K562 (cell line): ENCODE data around the gene SVEP1. TPM values are rescaled to one million over a fixed set of nuclear protein-coding genes. Genes with fewer than 3 reads are reported as not detected.
A peak's percentile ranks its signal among the peaks of the same experiment; 100 is the strongest.

ENCODE experiments used
- CBX1 ChIP-seq: sonication (generic); IDR thresholded peaks from 2 replicates; pipeline ENCODE4 v1.6.1; 2016; ENCODE audit warnings: antibody characterized with exemption, low read depth, mild to moderate bottlenecking
- COPS2 ChIP-seq: fragments of 450-650 bp; conservative IDR thresholded peaks from 2 replicates; pipeline ENCODE4 v1.6.1; 2016; ENCODE audit warnings: mild to moderate bottlenecking, moderate library complexity
- DMBX1 ChIP-seq: fragments of 250-450 bp; sonication (Bioruptor Pico); IDR thresholded peaks from 2 replicates; pipeline ENCODE4 v1.8.0; 2022; ENCODE audit warnings: inconsistent platforms, mild to moderate bottlenecking, moderate library complexity, borderline replicate concordance
- EP400 ChIP-seq: fragments of 450-650 bp; IDR thresholded peaks from 2 replicates; pipeline ENCODE4 v1.6.1; 2017; ENCODE audit warnings: antibody characterized with exemption, mild to moderate bottlenecking, moderate library complexity
- ETV1 ChIP-seq: fragments of 450-650 bp; conservative IDR thresholded peaks from 2 replicates; pipeline ENCODE4 v1.6.1; 2016; ENCODE audit warnings: missing genetic modification characterization, control low read depth, low read depth, missing compliant biosample characterization
- GABPA ChIP-seq: fragments of 200-800 bp; sonication (Bioruptor generic); conservative IDR thresholded peaks from 2 replicates; pipeline ENCODE4 v1.6.1; 2016; ENCODE audit warnings: low read depth, missing genetic modification characterization, missing compliant biosample characterization
- KLF1 ChIP-seq: fragments of 450-650 bp; IDR thresholded peaks from 2 replicates; pipeline ENCODE4 v1.6.1; 2016; ENCODE audit warnings: missing genetic modification characterization, missing compliant biosample characterization
- LARP7 ChIP-seq: fragments of 450-650 bp; IDR thresholded peaks from 2 replicates; pipeline ENCODE4 v1.6.1; 2016
- NCOA2 ChIP-seq, 2 experiments: fragments of 450-650 bp; IDR thresholded peaks; 2 replicates each; pipeline ENCODE4 v1.6.1; 2018; ENCODE audit warnings: mild to moderate bottlenecking in 2 of 2, moderate library complexity in 1 of 2; ENCODE audit not compliant: partially characterized antibody in 2 of 2
- NELFE ChIP-seq: IDR thresholded peaks from 2 replicates; pipeline ENCODE4 v1.6.1; 2011; ENCODE audit warnings: mild to moderate bottlenecking; ENCODE audit not compliant: insufficient read depth, insufficient read length
- NR2C2 ChIP-seq, 2 experiments: fragments of 200-800 bp in 1 of 2; sonication (Bioruptor generic) in 1 of 2; sonication (generic) in 1 of 2; formaldehyde crosslinking in 1 of 2; IDR thresholded peaks; 2 replicates each; pipeline versions ENCODE4 v1.6.1 to v1.8.0; 2016 to 2022; ENCODE audit warnings: mild to moderate bottlenecking in 1 of 2, missing compliant biosample characterization in 1 of 2, missing genetic modification characterization in 1 of 2, missing genetic modification reagents in 1 of 2
- NR4A1 ChIP-seq, 2 experiments: fragments of 250-450 bp in 1 of 2; fragments of 450-650 bp in 1 of 2; sonication (Bioruptor Pico) in 1 of 2; IDR thresholded peaks; 2 replicates each; pipeline versions ENCODE4 v1.4.0 to v1.6.1; 2016 to 2020; ENCODE audit warnings: mild to moderate bottlenecking in 2 of 2, missing compliant biosample characterization in 1 of 2, missing genetic modification characterization in 1 of 2, moderate library complexity in 1 of 2
- PHB2 ChIP-seq: fragments of 450-650 bp; IDR thresholded peaks from 2 replicates; pipeline ENCODE4 v1.6.1; 2017; ENCODE audit warnings: low read depth
- PHF21A ChIP-seq: fragments of 450-650 bp; IDR thresholded peaks from 2 replicates; pipeline ENCODE4 v1.6.1; 2017; ENCODE audit warnings: low read depth, borderline replicate concordance
- SNRNP70 ChIP-seq: fragments of 200-400 bp; formaldehyde crosslinking; optimal IDR thresholded peaks from 2 replicates; pipeline ENCODE3; 2017; ENCODE audit warnings: low read depth, low read length
- TRIM24 ChIP-seq, 2 experiments: fragments of 450-650 bp; IDR thresholded peaks; 2 replicates each; pipeline ENCODE4 v1.6.1; 2016
- U2AF2 ChIP-seq: fragments of 200-400 bp; formaldehyde crosslinking; optimal IDR thresholded peaks from 2 replicates; pipeline ENCODE3; 2017; ENCODE audit warnings: low read depth, mild to moderate bottlenecking, low read length
- ZBTB8A ChIP-seq: fragments of 450-650 bp; IDR thresholded peaks from 2 replicates; pipeline ENCODE4 v1.6.1; 2018; ENCODE audit warnings: mild to moderate bottlenecking, moderate library complexity; ENCODE audit not compliant: partially characterized antibody
- ZNF174 ChIP-seq: fragments of 250-450 bp; sonication (Bioruptor Pico); IDR thresholded peaks from 2 replicates; pipeline ENCODE4 v1.4.0; 2020; ENCODE audit warnings: mild to moderate bottlenecking
- ZNF76 ChIP-seq: fragments of 250-450 bp; sonication (Bioruptor Pico); IDR thresholded peaks from 2 replicates; pipeline ENCODE4 v1.4.0; 2020; ENCODE audit warnings: mild to moderate bottlenecking, moderate library complexity, borderline replicate concordance
- ZNF77 ChIP-seq: fragments of 250-450 bp; sonication (Bioruptor Pico); IDR thresholded peaks from 2 replicates; pipeline ENCODE4 v1.5.0; 2020
- polyA plus RNA-seq, 8 experiments: library from polyadenylated mRNA; depleted of rRNA in 4 of 8; stranded (reverse) in 5 of 8; unstranded in 3 of 8; fragments of >200 nt; fragmentation: Nextera tagmentation in 2 of 8; fragmentation: Illumina TruSeq in 1 of 8; extraction: Ambion mirVana in 2 of 8; extraction: Trizol in 1 of 8; gene quantifications; 2 replicates each; pipeline versions ENCODE4 v1.2.1 to v1.2.3, GENCODE V29; 2011 to 2014; ENCODE audit warnings: inconsistent platforms in 1 of 8, missing spikeins in 1 of 8
- total RNA-seq, 7 experiments: library from RNA; depleted of rRNA in 6 of 7; stranded (reverse); fragments of >200 nt in 6 of 7; fragmentation: Illumina TruSeq in 2 of 7; extraction: Trizol in 2 of 7; gene quantifications; 2 replicates each; pipeline versions ENCODE4 v1.2.1 to v1.2.3, GENCODE V29; 2011 to 2021; ENCODE audit warnings: low replicate concordance in 1 of 7
- TF ChIP-seq, protein P1 (sequence below): fragments of 200-800 bp; sonication (Bioruptor generic); IDR thresholded peaks from 2 replicates; pipeline ENCODE4 v1.6.1; 2017; ENCODE audit warnings: missing genetic modification characterization, missing compliant biosample characterization
- TF ChIP-seq, protein P2 (sequence below): fragments of 250-450 bp; sonication (Bioruptor Pico); IDR thresholded peaks from 2 replicates; pipeline ENCODE4 v1.8.0; 2021; ENCODE audit warnings: borderline replicate concordance, mild to moderate bottlenecking, moderate library complexity; ENCODE audit not compliant: poor library complexity, severe bottlenecking
- TF ChIP-seq, protein P3 (sequence below), 2 experiments: IDR thresholded peaks; 2 replicates each; pipeline ENCODE4 v1.6.1; 2012; ENCODE audit warnings: improper control_type of control experiment in 2 of 2, low read depth in 2 of 2, low read length in 2 of 2, borderline replicate concordance in 1 of 2

SVEP1 gene
- total and polyA plus RNA-seq, 9 of the 15 experiments (the other 6 are each of a cell fraction or from before 2014, with no cell fraction given) = 0.20 to 0.84 (median 0.43) TPM

DNA sequence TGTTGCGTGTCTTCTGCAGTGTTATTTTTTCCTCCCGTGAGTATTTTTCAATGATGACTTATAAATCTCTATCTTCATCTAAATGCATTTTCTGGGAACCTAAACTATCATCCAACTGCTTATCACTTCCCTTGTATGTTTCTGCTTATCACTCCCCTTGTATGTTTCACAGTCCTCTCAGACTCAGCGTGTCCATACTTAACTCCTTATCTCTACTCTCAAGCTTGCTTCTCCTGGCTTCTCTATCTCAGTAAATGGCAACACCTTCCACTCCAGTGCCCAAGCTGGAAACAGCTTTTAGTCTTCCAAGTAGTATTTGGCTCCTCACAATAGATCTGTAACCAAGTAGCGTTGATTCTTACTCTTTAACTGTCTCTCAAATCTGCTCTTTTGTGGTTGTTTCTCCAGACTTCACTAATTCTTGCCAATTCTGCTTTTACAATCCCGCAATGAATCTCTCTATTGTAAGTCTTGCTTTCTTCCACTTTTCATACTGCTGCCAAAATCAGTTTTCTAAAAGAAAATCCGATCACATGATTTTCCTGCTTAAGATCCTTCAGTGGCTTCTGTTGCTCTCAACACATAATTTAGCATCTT, 208.0 kb downstream of the SVEP1 start (continued):
- TF ChIP-seq NCOA2 (IDR thresholded peaks at IDR 0.05; ENCODE audit: partially characterized antibody in 2 of 2) (peak; percentile 89), TRIM24 (IDR thresholded peaks at IDR 0.05) (peak; percentile 99), LARP7 (no peak), DMBX1 (peak; percentile 96), NELFE (no peak), ETV1 (tag) (peak; percentile 71), COPS2 (no peak), ZNF77 (CRISPR knock-in tag) (no peak), ZNF76 (peak; percentile 76; the same call in 1 of the 2 replicates), KLF1 (tag) (no peak), NR4A1 (CRISPR knock-in tag; IDR thresholded peaks at IDR 0.05) (no peak), NR4A1 (tag; IDR thresholded peaks at IDR 0.05) (peak; percentile 92), SNRNP70 (no peak), GABPA (tag) (peak; percentile 38; the same call in 1 of the 2 replicates), NR2C2 (CRISPR knock-in tag; IDR thresholded peaks at IDR 0.05) (no peak), NR2C2 (tag; IDR thresholded peaks at IDR 0.05) (no peak), PHF21A (peak; percentile 51; the same call in 1 of the 2 replicates), U2AF2 (no peak), ZNF174 (CRISPR knock-in tag) (no peak), EP400 (no peak), ZBTB8A (no peak), PHB2 (peak; percentile 99), CBX1 (no peak)
- TF ChIP-seq, protein P1, sequence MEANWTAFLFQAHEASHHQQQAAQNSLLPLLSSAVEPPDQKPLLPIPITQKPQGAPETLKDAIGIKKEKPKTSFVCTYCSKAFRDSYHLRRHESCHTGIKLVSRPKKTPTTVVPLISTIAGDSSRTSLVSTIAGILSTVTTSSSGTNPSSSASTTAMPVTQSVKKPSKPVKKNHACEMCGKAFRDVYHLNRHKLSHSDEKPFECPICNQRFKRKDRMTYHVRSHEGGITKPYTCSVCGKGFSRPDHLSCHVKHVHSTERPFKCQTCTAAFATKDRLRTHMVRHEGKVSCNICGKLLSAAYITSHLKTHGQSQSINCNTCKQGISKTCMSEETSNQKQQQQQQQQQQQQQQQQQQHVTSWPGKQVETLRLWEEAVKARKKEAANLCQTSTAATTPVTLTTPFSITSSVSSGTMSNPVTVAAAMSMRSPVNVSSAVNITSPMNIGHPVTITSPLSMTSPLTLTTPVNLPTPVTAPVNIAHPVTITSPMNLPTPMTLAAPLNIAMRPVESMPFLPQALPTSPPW (CRISPR knock-in tag) = peak; percentile 65
- TF ChIP-seq, protein P2, sequence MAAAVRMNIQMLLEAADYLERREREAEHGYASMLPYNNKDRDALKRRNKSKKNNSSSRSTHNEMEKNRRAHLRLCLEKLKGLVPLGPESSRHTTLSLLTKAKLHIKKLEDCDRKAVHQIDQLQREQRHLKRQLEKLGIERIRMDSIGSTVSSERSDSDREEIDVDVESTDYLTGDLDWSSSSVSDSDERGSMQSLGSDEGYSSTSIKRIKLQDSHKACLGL (CRISPR knock-in tag) = no peak
- TF ChIP-seq, protein P3, sequence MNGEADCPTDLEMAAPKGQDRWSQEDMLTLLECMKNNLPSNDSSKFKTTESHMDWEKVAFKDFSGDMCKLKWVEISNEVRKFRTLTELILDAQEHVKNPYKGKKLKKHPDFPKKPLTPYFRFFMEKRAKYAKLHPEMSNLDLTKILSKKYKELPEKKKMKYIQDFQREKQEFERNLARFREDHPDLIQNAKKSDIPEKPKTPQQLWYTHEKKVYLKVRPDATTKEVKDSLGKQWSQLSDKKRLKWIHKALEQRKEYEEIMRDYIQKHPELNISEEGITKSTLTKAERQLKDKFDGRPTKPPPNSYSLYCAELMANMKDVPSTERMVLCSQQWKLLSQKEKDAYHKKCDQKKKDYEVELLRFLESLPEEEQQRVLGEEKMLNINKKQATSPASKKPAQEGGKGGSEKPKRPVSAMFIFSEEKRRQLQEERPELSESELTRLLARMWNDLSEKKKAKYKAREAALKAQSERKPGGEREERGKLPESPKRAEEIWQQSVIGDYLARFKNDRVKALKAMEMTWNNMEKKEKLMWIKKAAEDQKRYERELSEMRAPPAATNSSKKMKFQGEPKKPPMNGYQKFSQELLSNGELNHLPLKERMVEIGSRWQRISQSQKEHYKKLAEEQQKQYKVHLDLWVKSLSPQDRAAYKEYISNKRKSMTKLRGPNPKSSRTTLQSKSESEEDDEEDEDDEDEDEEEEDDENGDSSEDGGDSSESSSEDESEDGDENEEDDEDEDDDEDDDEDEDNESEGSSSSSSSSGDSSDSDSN (IDR thresholded peaks at IDR 0.05; ENCODE audit: borderline replicate concordance in 1 of 2, low read depth in 2 of 2, low read length in 2 of 2) = no peak
